Measurements from ENCODE around the gene PARP9. TPM values are rescaled to one million over a fixed set of nuclear protein-coding genes. Genes with fewer than 3 reads are reported as not detected.

Gene PARP9
- total and polyA plus RNA-seq, 7 donors, result 6.5 to 18.9 (median 10.8) TPM

DNA sequence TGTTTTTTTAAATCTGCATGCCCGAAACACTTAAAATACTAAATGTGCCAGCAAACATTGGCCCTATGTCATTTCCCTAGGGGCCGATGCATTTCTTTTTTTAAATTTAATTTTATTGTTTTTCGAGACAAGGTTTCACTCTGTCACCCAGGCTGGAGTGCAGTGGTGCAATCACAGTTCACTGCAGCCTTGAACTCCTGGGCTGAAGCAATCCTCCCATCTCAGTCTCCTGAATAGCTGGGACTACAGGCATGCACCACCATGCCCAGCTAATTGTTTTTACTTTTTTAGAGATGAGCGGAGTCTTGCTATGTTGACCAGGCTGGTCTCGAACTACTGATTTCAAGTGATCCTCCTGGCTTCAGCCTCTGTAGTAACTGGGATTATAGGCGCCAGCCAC, 5.5 kb downstream of the PARP9 start:
- peaks cover 17% of the 10 kb centered on the region for H3K4me1 ChIP-seq
- H3K4me3 ChIP-seq, result no peak overlapping the region
- TF ChIP-seq, protein P1, sequence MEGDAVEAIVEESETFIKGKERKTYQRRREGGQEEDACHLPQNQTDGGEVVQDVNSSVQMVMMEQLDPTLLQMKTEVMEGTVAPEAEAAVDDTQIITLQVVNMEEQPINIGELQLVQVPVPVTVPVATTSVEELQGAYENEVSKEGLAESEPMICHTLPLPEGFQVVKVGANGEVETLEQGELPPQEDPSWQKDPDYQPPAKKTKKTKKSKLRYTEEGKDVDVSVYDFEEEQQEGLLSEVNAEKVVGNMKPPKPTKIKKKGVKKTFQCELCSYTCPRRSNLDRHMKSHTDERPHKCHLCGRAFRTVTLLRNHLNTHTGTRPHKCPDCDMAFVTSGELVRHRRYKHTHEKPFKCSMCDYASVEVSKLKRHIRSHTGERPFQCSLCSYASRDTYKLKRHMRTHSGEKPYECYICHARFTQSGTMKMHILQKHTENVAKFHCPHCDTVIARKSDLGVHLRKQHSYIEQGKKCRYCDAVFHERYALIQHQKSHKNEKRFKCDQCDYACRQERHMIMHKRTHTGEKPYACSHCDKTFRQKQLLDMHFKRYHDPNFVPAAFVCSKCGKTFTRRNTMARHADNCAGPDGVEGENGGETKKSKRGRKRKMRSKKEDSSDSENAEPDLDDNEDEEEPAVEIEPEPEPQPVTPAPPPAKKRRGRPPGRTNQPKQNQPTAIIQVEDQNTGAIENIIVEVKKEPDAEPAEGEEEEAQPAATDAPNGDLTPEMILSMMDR (IDR thresholded peaks at IDR 0.05), result no peak
- H3K27ac ChIP-seq, result no peak overlapping the region
- H3K36me3 ChIP-seq (ENCODE audit: insufficient read depth in 1 of 2, low read depth in 1 of 2), result peaks cover 0 to 60% of the 10 kb centered on the region in 2 donors
- ATAC-seq (no peak), DNase-seq (no peak)
- intact Hi-C loops (cut with DNase I), result no loop called here
- no peaks in the 10 kb centered on the region for H3K27me3 ChIP-seq (ENCODE audit: insufficient read depth in 3 of 3, low read length in 2 of 3)
- H3K9me3 ChIP-seq, result no peaks in the 10 kb centered on the region
- WGBS, 3 donors, result 81 to 87% (median 86%) methylated on average over 6 of the region's 6 CpGs

DNA sequence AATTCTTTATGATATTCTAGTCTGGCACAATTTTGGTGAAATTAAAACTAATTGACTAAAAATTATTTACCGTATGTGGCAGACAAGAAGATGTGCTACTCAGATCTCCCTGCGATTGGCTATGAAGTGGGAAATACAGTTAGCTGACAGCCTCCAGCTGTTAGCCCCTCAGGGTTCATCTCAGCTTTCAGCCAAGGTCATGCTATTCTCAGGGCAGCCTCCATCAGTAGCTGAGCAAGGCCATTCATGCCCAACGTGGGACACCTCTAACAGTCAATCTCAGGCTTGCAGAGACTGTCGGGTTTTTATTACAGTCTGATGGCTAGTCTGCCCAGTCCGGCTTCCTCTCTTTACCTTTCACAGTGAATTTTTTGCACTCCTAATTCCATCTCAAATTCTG, 6.7 kb downstream of the PARP9 start:
- WGBS, 3 donors, result 80 to 89% (median 85%) methylated on average over 5 of the region's 5 CpGs

DNA sequence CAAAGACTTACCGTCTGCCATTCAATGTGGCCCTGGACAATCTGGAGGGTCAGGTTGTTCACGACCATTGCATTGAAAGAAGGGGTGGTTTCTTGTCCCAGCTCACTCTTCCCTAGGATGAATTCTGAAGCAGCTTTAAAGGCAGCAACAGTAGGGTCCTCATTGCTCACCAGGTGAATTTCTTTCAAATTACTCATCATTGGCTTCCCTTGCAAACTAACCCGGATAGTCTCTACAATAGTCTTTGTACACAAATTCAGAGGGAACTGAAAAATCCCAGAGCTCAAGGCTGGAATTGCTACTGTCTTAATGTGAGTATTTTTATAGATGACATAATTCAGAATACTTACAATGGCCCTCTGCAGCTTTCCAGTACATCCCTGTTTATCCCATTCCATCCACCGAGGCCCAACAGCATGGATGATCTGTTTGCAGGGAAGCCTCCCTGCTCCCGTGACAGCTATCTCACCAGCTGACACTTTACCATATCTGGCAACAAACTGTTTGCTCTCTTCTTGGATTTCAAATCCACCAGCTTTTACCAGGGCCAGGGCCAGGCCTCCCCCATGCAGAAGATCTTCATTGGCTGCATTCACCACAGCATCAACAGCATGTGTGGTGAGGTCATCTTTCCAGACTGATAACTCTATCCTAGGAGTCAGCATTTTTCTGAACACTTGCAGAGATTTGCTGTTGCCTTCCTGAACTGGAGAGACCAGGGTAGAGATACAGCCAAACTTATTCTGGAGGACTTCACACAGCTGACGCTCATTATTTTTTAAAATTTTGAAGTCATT, 8.6 kb downstream of the PARP9 start:
- TF ChIP-seq, protein P1 (IDR thresholded peaks at IDR 0.05), result no peak
- 68 to 76% (median 69%) methylated on average over 6 of the region's 6 CpGs for WGBS, 3 donors
- DNase-seq, result no peak
- peaks cover 1% of the 10 kb centered on the region for H3K4me1 ChIP-seq
- H3K36me3 ChIP-seq (ENCODE audit: insufficient read depth in 1 of 2, low read depth in 1 of 2), result peaks cover 0 to 89% of the 10 kb centered on the region in 2 donors
- no peak overlapping the region for H3K4me3 ChIP-seq
- intact Hi-C loops (cut with DNase I), result no loop called here
- H3K9me3 ChIP-seq, result no peaks in the 10 kb centered on the region
- no peaks in the 10 kb centered on the region for H3K27me3 ChIP-seq (ENCODE audit: insufficient read depth in 3 of 3, low read length in 2 of 3)
- H3K27ac ChIP-seq, result no peak overlapping the region
- ATAC-seq, result peak in 1 of 4 donors; percentile 28

More for the DNA sequence above, 6.7 kb downstream of the PARP9 start:
- intact Hi-C loops (cut with DNase I), result no loop called here
- Histone ChIP-seq H3K27ac (no peak overlapping the region), H3K4me1 (peaks cover 9% of the 10 kb centered on the region), H3K4me3 (no peak overlapping the region), H3K36me3 (ENCODE audit: insufficient read depth in 1 of 2, low read depth in 1 of 2) (peaks cover 0 to 71% of the 10 kb centered on the region in 2 donors), H3K27me3 (ENCODE audit: insufficient read depth in 3 of 3, low read length in 2 of 3) (no peaks in the 10 kb centered on the region), H3K9me3 (no peaks in the 10 kb centered on the region)
- TF ChIP-seq, protein P1 (IDR thresholded peaks at IDR 0.05), result no peak
- no peak for ATAC-seq
- DNase-seq, result no peak

DNA sequence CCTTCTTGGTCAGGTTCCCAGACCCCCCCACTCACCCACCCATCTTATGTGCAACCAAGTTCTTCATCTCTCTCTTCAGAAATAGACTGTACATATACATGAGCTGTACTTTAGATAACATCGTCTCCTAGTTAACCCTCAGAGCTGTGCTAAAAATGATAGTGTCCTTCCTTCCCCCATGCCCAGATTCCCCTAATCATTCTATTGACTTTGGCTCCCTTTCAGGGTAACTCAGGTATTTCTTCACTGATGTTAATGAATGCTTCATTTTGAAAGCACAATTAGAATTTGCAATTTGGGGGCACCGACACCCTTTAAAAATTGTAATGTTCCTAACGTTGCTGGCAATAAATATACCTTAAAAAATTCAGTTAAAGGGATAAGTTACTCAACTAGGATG, 10.9 kb downstream of the PARP9 start:
- peaks cover 0 to 94% of the 10 kb centered on the region in 2 donors for H3K36me3 ChIP-seq (ENCODE audit: insufficient read depth in 1 of 2, low read depth in 1 of 2)
- TF ChIP-seq, protein P1 (IDR thresholded peaks at IDR 0.05), result no peak
- intact Hi-C loops (cut with DNase I), result no loop called here
- no peaks in the 10 kb centered on the region for H3K4me1 ChIP-seq
- DNase-seq, result no peak
- no peaks in the 10 kb centered on the region for H3K9me3 ChIP-seq
- no peak overlapping the region for H3K27ac ChIP-seq
- no peaks in the 10 kb centered on the region for H3K27me3 ChIP-seq (ENCODE audit: insufficient read depth in 3 of 3, low read length in 2 of 3)
- ATAC-seq, result no peak
- WGBS, 3 donors, result 76 to 87% (median 78%) methylated on average over 3 of the region's 3 CpGs
- no peak overlapping the region for H3K4me3 ChIP-seq
